HEK293T (cell line): Measurements from ENCODE around the gene PRIM2.
"Not testable (repeated sequence)": the region's sequence is repeated elsewhere in the genome, so short reads cannot be mapped to it uniquely, and the experiment has no call there.

Experiments
- BHLHE40 ChIP-seq: fragments of 450-650 bp; IDR thresholded peaks from 2 replicates; pipeline ENCODE4 v1.6.1; 2016; ENCODE audit warnings: mild to moderate bottlenecking, moderate library complexity, borderline replicate concordance
- ELF4 ChIP-seq: fragments of 450-650 bp; IDR thresholded peaks from 2 replicates; pipeline ENCODE4 v1.6.1; 2017; ENCODE audit warnings: antibody characterized with exemption
- FOXA1 ChIP-seq: fragments of 450-650 bp; IDR thresholded peaks from 2 replicates; pipeline ENCODE4 v1.6.1; 2016; ENCODE audit warnings: mild to moderate bottlenecking
- FOXK2 ChIP-seq: fragments of 450-650 bp; IDR thresholded peaks from 2 replicates; pipeline ENCODE4 v1.6.1; 2016; ENCODE audit warnings: mild to moderate bottlenecking
- FOXM1 ChIP-seq: fragments of 450-650 bp; IDR thresholded peaks from 2 replicates; pipeline ENCODE4 v1.6.1; 2017; ENCODE audit warnings: mild to moderate bottlenecking, borderline replicate concordance
- L3MBTL2 ChIP-seq: fragments of 450-650 bp; conservative IDR thresholded peaks from 2 replicates; pipeline ENCODE4 v1.6.1; 2016; ENCODE audit warnings: mild to moderate bottlenecking
- LEF1 ChIP-seq: fragments of 450-650 bp; IDR thresholded peaks from 2 replicates; pipeline ENCODE4 v1.6.1; 2017; ENCODE audit warnings: mild to moderate bottlenecking, borderline replicate concordance
- PKNOX1 ChIP-seq: fragments of 450-650 bp; IDR thresholded peaks from 2 replicates; pipeline ENCODE4 v1.6.1; 2016
- SP1 ChIP-seq: fragments of 450-650 bp; IDR thresholded peaks from 2 replicates; pipeline ENCODE4 v1.6.1; 2017
- SUZ12 ChIP-seq: fragments of 450-650 bp; IDR thresholded peaks from 2 replicates; pipeline ENCODE4 v1.6.1; 2016; ENCODE audit warnings: mild to moderate bottlenecking
- ZNF384 ChIP-seq: fragments of 450-650 bp; IDR thresholded peaks from 2 replicates; pipeline ENCODE4 v1.6.1; 2016

GRCh38 chr6:57310095-57310816 lies 7.2 kb upstream of the PRIM2 start:
- TF ChIP-seq SP1, ELF4, SUZ12, FOXM1, BHLHE40, FOXA1, FOXK2, LEF1, ZNF384, L3MBTL2, PKNOX1: not testable (repeated sequence)
